NCI-H1694 treated with DMSO at 0.1 percent for 48 hours (cell line): ENCODE results near the gene NBAS.
"Not testable (repeated sequence)": the region's sequence is repeated elsewhere in the genome, so short reads cannot be mapped to it uniquely, and the experiment has no call there.

Experiments used
- DNase-seq: peaks from one replicate; lab custom pipeline; 2025; lab: John Stamatoyannopoulos, UW

NBAS gene

DNA sequence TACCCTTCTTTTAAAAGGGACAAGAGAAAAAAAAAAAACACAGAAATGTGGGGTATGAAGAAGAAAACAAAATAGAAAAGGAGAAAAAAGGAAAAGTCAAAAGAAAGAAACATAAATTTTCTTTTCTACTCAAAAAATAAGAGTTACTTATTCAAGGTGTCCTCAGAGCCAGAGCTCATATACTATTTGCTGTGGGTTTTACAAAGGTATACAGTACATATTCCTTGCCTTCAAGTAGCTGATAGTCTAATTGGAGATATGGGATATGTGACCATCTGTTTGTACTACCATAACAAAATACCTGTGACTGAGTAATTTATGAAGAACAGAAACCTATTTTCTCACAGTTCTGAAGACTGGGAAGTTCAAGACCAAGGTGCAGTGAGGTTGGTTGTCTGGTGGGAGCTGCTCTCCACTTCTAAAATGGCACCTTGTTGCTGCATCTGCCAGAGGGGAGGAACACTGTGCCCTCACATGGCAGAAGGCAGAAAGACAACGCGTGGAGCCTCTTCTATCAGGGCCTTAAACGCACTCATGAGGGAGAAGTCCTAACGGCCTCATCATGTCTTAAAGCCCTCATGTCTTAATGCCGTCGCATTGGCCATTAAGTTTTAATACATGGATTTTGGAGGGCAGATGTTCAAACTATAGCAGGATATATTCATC is 33.9 kb downstream of the NBAS start:
- no peak for DNase-seq

DNA sequence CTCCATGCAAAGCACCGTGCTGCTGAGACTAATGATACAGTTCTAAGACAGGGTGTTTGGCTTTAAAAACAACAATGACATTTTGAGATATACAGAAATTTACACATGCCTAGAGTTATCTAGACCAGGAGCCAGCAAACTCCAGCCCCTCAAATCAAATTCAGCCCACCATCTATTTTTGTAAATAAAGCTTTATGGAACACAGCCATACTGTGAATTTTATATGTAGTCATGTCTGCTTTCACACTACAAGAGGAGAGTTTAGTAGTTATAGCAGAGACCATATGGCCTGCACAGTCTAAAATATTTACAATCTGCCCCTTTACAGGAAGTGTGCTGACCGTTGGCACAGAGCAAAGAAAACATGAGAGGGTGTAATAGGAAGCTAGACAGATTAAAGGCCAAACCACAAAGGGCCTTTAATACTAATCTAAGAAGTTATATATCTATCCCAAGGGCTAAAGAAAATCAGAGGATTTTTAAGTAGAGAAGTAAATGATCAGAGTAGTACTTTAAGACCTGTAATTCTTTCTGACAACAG is 39.4 kb downstream of the NBAS start:
- DNase-seq, result no peak

DNA sequence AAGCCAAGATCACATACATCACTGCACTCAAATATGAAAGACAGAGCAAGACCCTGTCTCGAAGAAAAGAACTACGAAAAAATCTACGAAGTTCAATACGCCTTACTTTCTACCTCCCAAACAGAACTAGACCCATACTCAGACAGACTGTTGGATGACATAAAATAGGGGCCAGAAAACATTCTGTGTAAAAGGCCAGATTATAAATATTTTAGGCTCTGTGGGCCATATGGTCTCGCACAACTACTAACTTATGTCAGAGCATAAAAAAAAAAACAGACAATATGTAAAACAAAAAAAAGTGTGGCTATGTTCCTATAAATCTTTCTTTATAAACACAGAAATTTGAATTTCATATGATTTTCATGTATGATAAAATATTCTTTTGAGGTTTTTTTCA is 40.8 kb downstream of the NBAS start:
- DNase-seq, result no peak

DNA sequence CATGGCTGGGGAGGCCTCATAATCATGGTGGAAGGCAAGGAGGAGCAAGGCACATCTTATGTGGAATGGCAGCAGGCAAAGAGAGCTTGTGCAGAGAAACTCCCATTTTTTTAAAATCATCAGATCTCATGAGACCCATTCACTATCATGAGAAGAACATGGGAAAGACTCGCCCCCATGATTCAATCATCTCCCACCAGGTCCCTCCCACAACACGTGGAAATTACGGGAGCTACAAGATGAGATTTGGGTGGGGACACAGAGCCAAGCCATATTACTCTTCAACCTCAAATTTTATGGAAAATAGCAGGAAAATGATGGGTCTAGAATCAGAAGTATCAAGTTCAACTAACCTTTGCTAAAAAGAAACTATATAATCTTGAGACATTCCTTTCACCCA is 42.4 kb downstream of the NBAS start:
- not testable (repeated sequence) for DNase-seq

DNA sequence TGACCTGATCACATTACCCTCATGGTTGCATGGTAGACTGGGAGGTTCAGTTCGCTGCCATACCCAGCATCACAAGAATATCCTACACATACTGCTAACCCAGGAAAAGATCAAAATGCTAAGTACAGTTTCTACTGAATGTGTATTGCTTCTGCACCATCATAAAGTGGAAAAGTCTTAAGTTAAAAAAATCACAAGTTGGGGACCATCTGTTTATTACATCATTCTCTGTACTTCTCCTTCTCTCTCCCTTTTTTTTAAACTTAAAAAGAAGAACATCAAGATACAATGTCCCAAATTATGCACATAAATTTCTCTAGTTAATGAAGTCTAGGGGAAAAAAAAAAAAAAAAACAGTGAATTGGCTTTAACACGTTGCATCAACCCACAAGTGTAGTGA is 43.3 kb downstream of the NBAS start:
- no peak for DNase-seq

DNA sequence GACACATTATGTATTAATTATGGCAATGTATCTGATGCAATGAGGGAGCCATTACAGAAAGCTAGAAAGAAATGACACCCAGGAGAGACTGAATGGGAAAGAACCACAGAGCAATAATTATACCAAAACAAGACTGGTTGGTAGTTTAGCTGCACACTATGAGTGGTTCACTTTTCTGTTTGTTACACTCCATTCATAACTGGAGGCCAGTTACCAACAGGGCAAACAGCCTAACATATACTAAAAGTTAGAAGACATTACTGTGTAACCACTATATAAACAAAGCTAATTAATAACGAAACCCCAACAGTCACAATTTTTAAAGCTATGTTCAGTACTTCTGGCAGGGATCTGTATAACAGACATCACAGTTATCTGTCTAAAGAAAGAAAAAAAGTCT is 49.4 kb downstream of the NBAS start:
- DNase-seq, result no peak

DNA sequence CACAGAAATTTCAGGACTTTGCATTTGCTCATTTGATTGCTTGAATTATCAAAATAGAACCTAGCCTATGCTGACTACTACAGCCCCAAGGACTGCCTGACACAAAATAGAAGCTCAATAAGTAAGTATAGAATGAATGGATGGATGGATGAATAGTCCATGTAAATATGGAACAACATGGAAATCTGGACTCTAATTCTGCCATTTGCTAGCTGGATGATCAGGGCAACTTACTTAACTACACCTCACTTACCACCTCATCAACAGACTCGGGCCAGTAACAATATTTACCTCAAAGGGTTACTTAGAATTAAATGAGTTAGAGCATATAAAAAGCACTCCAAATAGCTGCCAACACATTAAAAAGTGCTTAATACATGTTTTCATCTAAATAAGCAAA is 50.6 kb downstream of the NBAS start:
- no peak for DNase-seq

DNA sequence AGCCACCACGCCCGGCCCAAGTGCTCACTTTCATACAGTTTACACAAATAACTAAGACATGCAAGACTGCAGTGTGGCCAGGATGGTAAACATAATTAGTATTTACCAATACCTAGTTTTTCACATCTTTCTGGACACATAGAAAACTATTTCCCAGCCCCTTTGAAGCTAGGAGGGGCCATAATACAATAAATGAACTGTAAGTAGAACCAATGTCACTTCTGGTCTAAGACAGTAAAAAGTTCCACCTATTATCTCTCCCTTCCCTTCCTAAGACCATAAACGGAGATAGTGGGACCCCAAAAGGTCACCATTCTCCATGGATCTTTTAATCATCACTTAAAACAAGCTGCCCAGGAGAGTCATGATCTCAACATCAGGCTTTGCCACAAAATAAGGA is 51.0 kb downstream of the NBAS start:
- no peak for DNase-seq

DNA sequence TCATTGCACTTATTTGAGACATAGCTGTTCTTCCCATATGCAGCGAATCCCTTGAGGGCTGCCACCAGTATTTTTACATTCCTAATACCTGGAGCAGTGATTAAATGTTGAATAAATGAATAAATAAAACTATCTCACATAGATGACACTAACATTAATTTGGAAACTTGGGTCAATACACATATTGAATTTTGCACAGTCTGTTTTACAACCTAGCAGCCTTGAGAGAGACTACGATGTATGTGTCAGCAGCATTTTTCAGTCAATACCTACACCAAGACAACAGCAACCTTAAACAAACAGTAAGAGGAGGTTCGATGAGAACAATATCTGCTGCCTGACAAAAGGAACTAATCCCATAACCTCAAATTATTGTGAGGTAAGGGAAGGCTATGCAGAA is 53.4 kb downstream of the NBAS start:
- DNase-seq, result no peak

DNA sequence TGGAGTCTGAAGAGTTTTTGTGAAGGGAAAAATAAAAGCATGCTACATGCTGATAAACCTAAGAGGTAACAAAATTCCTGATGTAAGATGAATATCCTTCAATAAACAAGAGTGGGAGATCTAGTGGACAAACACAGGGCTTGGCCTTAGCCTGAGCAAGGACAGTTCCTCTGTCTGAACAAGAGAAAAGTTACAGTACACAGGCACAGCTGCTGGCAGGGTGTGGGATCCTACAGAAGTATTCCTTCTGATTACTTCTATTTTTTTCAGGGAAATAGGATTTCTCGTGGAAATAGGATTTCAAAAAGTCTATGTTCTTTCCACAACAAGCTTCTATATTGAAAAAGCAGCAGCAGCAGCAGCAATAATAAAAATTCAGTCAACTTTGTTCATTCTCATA is 54.1 kb downstream of the NBAS start:
- no peak for DNase-seq

DNA sequence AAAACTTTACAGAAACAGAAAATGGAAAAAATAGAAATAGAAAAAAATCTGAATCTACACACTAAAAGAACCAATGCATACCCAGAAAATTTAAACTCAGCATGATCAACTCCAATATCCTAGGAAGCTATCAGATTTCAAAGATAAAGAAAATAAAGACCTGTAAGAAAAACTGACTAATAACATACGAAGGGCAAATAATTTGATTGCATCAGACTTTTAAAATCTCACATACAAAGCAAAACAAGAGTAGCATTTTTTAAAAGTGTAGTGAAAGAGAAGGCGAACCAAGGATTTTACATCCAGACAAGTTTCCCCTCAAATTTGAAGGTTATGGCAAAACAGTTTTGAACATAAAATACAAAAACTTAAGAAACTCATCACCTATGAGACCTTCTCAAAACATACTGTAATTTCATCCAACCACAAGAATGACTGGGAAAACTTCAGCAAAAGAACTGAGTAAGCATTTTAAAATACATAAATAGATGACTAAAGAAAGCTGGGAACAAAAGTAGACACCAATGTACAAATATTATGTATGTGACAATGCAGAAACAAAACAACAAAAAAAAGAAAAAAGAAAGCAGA is 54.8 kb downstream of the NBAS start:
- no peak for DNase-seq

DNA sequence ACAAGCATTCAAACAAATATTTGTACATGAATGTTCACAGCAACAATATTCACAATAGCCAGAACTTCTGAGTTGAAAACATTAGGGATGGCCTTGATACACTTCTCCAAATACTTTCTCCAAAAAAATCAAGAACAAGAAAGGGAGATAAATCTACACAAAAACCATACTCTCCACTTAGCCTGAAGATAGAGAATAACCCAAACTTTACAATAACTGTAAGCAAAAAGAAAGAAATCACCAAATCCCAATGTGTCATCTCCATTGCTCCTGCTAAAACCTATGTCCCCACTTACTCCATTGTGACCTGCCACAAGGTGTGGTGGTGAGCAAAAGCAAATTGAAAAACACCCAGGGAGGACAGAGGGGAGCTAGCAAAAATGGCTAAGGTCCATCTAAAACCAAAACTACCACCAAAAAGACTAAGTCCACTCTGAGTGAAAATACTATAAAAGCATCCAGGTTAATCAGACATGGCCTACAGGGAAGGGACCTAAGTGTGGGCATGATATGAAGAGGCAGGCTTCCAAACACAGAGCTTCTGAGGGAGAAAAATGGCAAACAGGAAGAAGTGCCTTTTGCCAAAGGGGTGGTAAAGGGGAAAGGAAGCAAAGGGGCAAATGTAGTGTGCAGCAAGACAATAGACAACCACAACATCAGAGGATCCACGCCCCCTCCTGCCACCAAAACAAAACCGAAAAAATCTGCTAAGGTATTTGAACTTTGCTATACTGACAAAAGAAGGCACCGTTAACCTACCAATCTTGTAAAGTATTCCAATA is 56.1 kb downstream of the NBAS start:
- no peak for DNase-seq

DNA sequence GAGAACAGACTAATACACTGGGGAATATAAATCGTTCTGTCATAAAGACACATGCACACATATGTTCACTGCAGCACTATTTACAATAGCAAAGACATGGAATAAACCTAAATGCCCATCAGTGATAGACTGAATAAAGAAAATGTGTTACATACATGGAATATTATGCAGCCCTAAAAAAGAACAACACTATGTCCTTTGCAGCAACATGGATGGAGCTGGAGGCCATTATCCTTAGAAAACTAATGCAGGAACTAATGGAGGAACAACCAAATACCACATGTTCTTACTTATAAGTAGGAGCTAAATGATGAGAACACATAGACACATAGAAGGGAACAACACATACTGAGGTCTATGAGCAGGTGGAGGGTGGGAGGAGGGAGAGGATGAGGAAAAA is 61.9 kb downstream of the NBAS start:
- DNase-seq, result not testable (repeated sequence)

DNA sequence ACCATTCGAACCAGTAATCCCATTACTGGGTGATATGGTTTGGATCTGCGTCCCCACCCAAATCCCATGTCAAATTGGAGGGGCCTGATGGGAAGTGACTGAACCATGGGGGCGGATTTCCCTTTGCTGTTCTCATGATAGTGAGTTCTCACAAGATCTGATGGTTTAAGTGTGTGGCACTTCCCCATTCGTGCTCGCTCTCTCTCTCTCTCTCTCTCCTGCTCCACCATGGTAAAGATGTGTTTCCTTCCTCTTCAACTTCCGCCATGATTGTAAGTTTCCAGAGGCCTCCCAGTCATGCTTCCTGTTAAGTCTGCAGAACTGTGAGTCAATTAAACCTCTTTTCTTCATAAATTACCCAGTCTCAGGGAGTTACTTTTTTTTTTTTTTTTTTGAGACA is 62.6 kb downstream of the NBAS start:
- no peak for DNase-seq

DNA sequence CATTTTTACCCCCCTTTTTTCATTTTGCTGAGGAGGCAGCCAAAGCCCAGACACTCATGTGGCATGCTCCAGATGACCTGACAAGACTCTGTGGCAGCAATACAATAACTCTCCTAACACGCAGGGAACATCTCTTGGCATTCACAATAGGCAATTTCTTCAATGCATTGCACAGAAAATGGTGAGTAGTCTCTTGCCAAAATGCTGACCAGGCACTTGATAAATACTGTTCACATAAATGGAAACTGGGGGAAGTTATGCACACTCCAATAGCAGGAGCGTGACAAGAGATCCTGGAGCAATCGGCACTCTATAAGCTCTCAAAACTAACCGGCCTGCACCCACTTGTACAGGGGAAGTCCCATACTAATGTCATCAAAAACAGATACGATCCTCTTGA is 66.3 kb downstream of the NBAS start:
- DNase-seq, result no peak

DNA sequence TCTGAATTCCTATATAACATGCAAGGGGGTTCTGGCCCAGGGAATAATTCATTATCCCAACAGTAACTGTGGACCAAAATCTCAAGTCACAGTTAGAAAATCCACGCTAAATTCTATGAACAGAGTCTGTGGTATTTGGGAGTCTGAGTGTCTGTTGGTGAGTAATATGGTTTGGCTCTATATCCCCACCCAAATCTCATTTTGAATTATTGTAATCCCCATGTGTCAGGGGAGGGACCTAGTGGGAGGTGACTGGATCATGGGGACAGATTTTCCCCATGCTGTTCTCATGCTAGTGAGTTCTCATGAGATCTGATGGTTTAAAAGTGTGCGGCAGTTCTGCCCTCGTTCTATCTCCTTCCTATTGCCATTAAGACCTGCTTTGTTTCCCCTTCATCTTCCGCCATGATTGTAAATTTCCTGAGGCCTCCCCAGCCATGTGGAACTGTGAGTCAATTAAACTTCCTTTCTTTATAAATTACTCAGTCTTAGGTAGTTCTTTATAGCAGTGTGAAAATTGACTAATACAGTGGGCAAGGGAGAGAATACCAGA is 68.3 kb downstream of the NBAS start:
- DNase-seq, result no peak

DNA sequence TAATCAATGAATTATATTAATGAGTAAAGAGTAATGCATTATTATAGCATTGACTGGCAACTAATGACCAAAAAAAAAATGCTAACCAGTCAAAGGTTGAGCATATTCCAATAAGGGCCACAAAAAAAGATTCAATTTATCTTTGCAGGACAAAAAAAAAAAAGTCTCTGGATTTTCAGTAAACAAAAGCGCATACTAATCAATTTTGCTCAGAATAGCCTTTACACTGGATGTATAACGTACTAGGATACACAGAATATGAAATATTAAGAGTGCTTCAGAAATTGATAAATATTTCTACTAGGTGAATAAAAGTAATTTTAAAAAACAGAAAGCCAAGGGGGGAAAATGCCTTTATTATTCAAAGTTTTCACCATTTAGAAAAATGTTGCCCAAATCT is 74.4 kb downstream of the NBAS start:
- DNase-seq, result no peak

DNA sequence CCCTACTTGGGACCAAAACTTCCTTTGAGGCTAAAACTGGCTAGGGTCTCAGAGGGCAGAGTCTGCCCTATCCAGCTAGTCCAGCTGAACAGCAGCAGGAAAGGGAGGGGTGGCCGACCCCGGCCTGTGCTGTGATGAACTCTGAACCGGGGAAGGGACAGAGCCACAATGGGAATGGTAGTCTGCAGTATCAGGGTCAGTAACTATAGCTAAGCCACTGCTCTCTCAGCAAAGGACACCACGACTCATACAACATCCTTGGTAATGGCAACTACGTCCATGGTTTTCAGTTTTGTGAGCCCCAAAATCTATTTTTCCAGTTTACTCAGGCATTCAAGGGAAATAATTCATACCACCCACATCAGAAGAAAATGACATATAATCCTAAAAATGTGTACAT is 75.2 kb downstream of the NBAS start:
- DNase-seq, result no peak

DNA sequence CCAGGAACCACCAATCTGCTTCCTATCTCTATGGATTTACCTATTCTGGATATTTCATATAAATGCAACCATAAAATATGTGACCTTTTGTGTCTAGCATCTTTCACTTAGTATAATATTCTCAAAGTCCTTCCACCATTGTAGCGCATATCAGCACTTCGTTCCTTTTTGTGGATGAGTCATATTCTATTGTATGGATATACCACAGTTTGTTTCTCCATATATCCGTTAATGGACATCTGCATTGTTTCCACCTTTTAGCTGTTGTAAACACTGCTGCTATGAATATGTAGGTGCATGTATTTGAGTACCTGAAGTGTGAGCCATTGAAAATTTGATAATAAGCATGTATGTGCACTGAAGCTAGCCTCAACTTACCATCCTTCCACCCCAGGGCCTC is 80.1 kb downstream of the NBAS start:
- DNase-seq, result no peak

DNA sequence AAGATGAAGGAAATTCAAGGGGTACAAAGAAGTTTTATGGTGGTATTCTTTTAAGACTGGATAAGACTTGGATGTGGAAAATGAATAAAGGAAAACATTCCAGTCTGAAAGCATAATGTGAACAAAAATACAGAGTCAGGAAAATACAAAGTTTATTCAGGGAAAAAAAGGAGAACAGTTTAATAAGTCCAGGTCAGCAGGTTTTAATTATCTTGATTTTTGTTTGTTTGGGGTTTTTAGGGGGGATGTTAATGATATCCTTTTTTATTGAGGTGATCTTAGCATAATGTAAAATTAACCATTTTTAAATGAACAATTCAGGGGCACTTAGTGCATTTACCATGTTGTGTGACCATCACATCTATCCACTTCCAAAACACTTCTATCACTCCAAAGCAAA is 80.6 kb downstream of the NBAS start:
- DNase-seq, result no peak

DNA sequence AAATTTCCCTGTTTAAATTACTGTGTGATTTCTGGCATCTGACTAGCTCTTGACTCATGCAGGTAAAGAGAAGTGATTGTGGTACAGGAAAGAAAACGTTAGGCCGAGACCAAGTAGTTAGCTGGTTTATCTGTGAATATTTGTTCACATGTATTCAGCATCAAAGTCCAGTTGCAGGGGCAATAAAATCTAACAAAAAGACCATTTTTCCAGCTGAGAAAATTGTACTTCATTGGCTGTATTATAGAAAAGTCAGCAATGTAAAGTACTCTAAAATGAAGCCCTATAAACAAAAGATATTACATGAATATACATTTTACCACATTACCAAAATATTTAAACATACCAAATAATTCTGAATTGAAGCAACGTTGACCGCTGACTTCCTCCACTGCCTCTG is 88.3 kb downstream of the NBAS start:
- no peak for DNase-seq

DNA sequence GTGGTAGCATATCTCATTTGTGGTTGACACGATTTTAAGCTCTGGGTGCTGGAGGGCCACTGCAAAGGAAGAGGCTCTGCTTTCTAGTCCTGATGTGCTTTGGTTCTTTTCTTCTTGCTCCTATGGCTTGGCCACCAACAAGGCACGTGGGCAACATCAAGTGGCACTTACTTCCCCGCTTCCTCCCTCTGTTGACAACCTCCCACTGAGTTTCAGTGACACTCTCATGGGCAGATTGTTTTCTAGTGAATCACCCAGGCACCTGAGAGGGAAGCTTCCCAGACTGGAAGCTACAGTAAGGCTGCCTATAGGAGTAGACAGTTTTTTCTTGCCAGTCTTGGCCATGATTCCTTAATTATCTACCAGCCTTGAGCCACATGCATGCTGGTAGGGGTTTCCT is 89.0 kb downstream of the NBAS start:
- DNase-seq, result no peak

DNA sequence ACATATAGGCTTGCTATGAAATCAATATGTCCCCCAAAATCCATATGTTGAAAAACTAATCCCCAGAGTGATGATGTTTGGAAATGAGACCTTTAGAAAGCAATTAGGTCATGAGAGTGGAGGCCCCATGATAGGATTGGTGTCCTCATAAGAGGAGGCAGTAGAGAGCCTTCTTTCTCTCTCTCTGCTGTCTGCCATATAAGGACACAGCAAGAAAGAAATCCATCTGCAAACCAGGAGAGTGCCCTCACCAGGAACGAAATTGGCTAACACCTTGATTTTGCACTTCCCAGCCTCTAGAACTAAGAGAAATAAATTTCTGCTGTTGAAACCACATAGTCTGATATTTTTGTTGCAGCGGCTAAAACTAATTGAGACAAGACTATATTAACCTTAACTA is 89.5 kb downstream of the NBAS start:
- DNase-seq, result no peak
